Esophagus (tissue), 2 donors: Measurements from ENCODE around the gene CHST2. TPM values are rescaled to one million over a fixed set of nuclear protein-coding genes. Genes with fewer than 3 reads are reported as not detected.

Experiments
- H3K27ac ChIP-seq, 2 donors: one replicate each; pipeline ENCODE4 v1.5.1; 2013; ENCODE audit warnings: low read depth in 2 of 2, mild to moderate bottlenecking in 2 of 2, inconsistent platforms in 1 of 2, low read length in 1 of 2, moderate library complexity in 1 of 2
- H3K27me3 ChIP-seq, 2 donors: one replicate each; pipeline ENCODE4 v1.6.1; 2013; ENCODE audit warnings: low read length in 2 of 2, control low read depth in 1 of 2, mild to moderate bottlenecking in 1 of 2; ENCODE audit not compliant: insufficient read depth in 2 of 2, control insufficient read depth in 1 of 2
- H3K36me3 ChIP-seq, 2 donors: one replicate each; pipeline ENCODE4 v1.6.1; 2013; ENCODE audit warnings: low read length in 1 of 2; ENCODE audit not compliant: control insufficient read depth in 2 of 2, insufficient read depth in 2 of 2
- H3K4me1 ChIP-seq, 2 donors: one replicate each; pipeline ENCODE4 v1.6.1; 2013; ENCODE audit warnings: low read length in 1 of 2; ENCODE audit not compliant: control insufficient read depth in 2 of 2, insufficient read depth in 2 of 2
- H3K4me3 ChIP-seq, 2 donors: one replicate each; pipeline ENCODE4 v1.5.1; 2013; ENCODE audit warnings: low read length in 2 of 2, mild to moderate bottlenecking in 2 of 2, low read depth in 1 of 2, moderate library complexity in 1 of 2
- H3K9me3 ChIP-seq, 2 donors: one replicate each; pipeline ENCODE4 v1.6.1; 2013; ENCODE audit warnings: mild to moderate bottlenecking in 2 of 2, low read depth in 1 of 2, low read length in 1 of 2, moderate library complexity in 1 of 2; ENCODE audit not compliant: control insufficient read depth in 2 of 2, insufficient read depth in 1 of 2
- WGBS, 2 donors: extraction: QIAGEN DNeasy Blood & Tissue Kit; methylation state at CpG; one replicate each; pipeline ENCODE4 v1.1.7; 2013; 5-methylcytosine and 5-hydroxymethylcytosine counted together
- polyA plus RNA-seq, 2 donors: library from polyadenylated mRNA; stranded (reverse); fragments of 200-250 nt; gene quantifications; one replicate each; pipeline ENCODE4 v1.2.3, GENCODE V29; 2013
- donor health status: healthy with polysubstance abuse.
- donor health status: Bipolar disorder and iron deficiency.

The CHST2 gene
- polyA plus RNA-seq, 2 donors: 0.37 to 0.48 TPM

DNA sequence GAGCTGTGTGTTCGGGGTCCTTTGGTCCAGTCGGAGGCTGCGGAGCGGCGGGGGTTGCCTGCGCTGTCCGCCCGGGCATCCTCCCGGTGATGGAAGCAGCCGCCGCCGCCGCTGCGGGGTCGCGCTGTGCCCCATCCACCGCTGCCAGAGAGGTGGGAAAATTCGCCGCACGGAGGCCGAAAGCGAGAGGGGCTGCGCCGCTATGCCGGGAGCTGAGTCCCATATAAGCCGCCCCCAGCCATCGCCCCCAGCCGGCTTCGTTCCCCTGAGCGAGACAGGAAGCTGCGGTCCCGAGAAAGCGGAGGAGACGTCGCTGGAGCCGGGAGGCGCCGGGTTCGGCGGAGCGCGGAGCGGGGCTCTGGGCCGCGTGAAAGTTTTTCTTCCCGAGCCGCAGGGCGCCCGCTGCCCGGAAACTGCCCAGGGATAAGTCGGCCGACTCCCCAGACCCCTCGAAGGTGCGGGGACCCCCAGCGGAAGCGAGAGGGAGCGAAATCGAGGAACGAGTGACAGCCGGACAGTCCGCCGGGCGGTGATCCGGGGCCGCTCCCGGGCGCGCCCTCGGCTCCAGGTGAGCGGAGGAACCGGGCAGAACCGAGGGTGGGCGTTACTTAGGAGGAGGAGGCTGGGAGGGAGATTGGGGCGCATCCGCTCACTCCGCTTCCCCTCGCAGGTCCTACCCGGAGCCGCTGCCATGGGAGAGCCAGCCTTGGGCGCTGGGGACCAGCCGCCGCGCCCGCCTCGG lies 574 bp downstream of the CHST2 start:
- Histone ChIP-seq H3K27ac (no peak overlapping the region), H3K9me3 (peaks cover 0 to 6% of the 10 kb centered on the region in 2 donors), H3K4me1 (peaks cover 8 to 11% of the 10 kb centered on the region in 2 donors), H3K36me3 (no peaks in the 10 kb centered on the region), H3K4me3 (peak overlapping the region; percentile 65 to 73), H3K27me3 (no peaks in the 10 kb centered on the region)
- WGBS, 2 donors: 1% methylated on average over 78 to 85 of the region's 85 CpGs

DNA sequence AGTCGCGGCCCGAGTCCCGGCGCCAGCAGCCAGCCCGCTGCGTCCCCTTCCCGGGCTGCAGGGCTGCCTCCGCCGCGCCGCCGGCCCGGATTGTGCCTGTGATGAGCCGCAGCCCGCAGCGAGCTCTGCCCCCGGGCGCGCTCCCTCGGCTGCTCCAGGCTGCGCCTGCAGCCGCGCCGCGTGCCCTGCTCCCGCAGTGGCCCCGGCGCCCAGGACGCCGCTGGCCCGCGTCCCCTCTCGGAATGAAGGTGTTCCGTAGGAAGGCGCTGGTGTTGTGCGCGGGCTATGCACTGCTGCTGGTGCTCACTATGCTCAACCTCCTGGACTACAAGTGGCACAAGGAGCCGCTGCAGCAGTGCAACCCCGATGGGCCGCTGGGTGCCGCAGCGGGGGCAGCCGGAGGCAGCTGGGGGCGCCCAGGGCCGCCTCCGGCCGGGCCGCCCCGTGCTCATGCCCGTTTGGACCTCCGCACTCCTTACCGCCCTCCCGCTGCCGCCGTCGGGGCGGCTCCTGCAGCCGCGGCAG lies 1.2 kb downstream of the CHST2 start:
- H3K4me1 ChIP-seq: peaks cover 8 to 11% of the 10 kb centered on the region in 2 donors
- H3K4me3 ChIP-seq: peak overlapping the region; percentile 65 to 73
- no peaks in the 10 kb centered on the region for H3K27me3 ChIP-seq
- 1 to 4% methylated on average over 47 to 60 of the region's 60 CpGs for WGBS, 2 donors
- H3K36me3 ChIP-seq: no peaks in the 10 kb centered on the region
- H3K27ac ChIP-seq: no peak overlapping the region
- H3K9me3 ChIP-seq: peaks cover 0 to 6% of the 10 kb centered on the region in 2 donors

DNA sequence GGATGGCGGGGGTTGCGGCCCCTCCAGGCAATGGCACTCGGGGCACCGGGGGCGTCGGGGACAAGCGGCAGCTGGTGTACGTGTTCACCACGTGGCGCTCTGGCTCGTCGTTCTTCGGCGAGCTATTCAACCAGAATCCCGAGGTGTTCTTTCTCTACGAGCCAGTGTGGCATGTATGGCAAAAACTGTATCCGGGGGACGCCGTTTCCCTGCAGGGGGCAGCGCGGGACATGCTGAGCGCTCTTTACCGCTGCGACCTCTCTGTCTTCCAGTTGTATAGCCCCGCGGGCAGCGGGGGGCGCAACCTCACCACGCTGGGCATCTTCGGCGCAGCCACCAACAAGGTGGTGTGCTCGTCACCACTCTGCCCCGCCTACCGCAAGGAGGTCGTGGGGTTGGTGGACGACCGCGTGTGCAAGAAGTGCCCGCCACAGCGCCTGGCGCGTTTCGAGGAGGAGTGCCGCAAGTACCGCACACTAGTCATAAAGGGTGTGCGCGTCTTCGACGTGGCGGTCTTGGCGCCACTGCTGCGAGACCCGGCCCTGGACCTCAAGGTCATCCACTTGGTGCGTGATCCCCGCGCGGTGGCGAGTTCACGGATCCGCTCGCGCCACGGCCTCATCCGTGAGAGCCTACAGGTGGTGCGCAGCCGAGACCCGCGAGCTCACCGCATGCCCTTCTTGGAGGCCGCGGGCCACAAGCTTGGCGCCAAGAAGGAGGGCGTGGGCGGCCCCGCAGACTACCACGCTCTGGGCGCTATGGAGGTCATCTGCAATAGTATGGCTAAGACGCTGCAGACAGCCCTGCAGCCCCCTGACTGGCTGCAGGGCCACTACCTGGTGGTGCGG lies 1.9 kb downstream of the CHST2 start:
- Histone ChIP-seq H3K4me1 (peaks cover 8 to 11% of the 10 kb centered on the region in 2 donors), H3K27ac (no peak overlapping the region), H3K9me3 (peaks cover 0 to 6% of the 10 kb centered on the region in 2 donors), H3K4me3 (peak overlapping the region; percentile 65 to 73), H3K36me3 (no peaks in the 10 kb centered on the region), H3K27me3 (no peaks in the 10 kb centered on the region)
- WGBS, 2 donors: 61 to 65% methylated on average over 78 to 79 of the region's 79 CpGs

DNA sequence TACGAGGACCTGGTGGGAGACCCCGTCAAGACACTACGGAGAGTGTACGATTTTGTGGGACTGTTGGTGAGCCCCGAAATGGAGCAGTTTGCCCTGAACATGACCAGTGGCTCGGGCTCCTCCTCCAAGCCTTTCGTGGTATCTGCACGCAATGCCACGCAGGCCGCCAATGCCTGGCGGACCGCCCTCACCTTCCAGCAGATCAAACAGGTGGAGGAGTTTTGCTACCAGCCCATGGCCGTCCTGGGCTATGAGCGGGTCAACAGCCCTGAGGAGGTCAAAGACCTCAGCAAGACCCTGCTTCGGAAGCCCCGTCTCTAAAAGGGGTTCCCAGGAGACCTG lies 2.5 kb downstream of the CHST2 start:
- Histone ChIP-seq H3K36me3 (no peaks in the 10 kb centered on the region), H3K4me1 (peaks cover 8 to 11% of the 10 kb centered on the region in 2 donors), H3K9me3 (peaks cover 0 to 6% of the 10 kb centered on the region in 2 donors), H3K27me3 (no peaks in the 10 kb centered on the region), H3K27ac (no peak overlapping the region), H3K4me3 (no peak overlapping the region)
- 95 to 97% methylated on average over 16 of the region's 16 CpGs for WGBS, 2 donors

DNA sequence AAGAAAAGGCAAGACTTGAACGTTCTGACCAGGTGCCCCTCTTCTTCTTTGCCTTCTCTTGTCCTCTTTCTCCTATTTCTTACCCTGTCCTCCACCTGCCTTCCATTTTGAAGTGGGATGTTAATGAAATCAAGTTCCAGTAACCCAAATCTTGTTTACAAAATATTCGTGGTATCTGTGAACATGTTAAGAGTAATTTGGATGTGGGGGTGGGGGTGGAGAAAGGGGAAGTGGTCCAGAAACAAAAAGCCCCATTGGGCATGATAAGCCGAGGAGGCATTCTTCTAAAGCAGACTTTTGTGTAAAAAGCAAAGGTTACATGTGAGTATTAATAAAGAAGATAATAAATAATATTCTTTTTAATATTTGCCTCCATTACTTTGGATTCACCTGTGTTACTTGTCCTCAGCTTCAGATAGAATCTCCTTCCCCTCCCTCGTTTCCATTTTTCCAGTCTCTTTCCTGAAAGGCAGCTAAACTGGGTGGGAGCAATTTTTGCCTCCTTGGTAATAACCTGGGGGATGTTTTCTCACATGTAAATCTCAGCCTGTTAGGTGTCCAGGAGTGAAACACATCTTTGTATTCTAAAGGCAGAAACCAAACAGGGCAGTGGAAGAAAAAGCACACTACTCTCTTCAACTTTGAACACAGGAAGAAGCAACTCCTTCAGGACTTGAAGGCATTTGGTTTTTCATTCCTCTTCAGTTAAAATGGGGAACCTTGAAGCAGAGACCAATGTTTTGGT lies 3.2 kb downstream of the CHST2 start:
- Histone ChIP-seq H3K9me3 (peaks cover 0 to 6% of the 10 kb centered on the region in 2 donors), H3K4me1 (peaks cover 8 to 11% of the 10 kb centered on the region in 2 donors), H3K4me3 (no peak overlapping the region), H3K27ac (no peak overlapping the region), H3K36me3 (no peaks in the 10 kb centered on the region), H3K27me3 (no peaks in the 10 kb centered on the region)
- WGBS, 2 donors: 66 to 70% methylated on average over 4 of the region's 4 CpGs

DNA sequence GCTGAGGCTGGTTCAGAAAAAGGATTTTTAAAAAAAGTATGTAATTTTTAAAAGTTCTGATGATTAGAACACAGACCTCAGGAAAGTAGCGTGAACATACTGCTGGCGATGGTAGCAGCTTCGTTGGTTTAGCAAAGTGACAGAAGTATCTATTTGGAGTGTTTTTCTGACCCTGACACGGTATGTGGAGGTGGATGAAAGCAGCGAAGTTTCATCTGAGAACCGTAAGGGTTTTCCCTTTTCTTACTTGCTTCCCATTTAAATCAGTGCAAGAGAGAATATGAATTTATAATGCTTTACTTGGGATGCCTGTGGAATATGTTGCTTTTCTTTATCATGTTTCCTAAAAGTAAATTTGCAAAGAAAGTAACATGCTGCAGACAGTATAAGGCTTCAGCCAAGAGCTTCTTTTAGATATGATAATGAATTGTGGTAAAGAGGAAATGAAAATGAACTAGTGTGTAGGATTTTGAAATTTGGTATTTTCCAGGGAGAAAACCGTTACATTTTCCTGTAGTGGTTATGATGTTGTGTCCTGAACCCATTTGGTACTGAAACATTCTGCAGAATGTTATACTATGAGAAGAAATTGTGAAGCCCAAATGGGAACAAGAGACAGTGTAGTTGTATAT lies 3.9 kb downstream of the CHST2 start:
- Histone ChIP-seq H3K9me3 (peaks cover 0 to 6% of the 10 kb centered on the region in 2 donors), H3K4me3 (no peak overlapping the region), H3K4me1 (peaks cover 8 to 11% of the 10 kb centered on the region in 2 donors), H3K27ac (no peak overlapping the region), H3K27me3 (no peaks in the 10 kb centered on the region), H3K36me3 (no peaks in the 10 kb centered on the region)
- 68 to 73% methylated on average over 7 of the region's 7 CpGs for WGBS, 2 donors

DNA sequence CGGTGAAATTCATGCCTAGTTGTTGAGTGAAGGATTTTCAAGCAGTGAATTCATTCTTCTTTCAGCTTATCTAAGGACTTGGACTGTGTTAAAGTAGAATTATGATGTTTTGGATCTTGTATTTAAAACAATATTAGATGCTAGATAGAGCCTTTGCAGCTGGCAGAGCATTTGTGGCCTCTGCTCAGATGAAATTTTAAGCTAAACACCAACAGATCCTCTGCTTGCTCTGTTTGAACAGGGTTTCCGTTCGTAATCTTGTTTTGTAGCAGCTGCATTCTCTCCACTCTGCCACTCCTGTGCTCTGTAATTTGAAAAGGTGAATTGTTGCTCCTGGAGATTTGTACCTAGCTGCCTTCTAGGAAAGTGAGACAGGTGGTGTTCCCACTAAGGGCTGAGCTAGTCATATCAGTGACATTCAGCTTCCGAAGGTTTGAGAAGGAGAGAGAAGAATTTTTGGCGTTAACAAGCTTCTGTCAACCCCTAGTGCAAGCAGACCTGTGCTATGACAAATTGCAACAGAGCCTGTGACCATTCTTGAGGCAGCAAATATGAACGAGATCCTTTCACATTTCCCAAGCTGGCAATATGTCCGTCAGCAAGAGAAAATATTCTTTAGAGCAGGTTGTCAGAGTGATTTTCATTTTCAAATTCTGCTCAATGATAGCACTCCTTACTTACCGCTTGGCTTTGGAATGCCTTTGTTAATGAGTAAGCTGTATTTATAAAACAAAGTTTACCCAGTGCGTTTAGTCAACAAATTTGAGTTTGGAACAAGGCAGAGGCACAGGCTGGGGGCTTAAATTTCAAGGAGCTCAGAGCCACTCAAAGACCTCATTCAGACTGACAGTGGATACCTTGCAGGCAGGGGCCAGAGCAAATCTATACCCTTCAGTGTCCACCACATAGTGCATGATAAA lies 5.3 kb downstream of the CHST2 start:
- no peaks in the 10 kb centered on the region for H3K36me3 ChIP-seq
- WGBS, 2 donors: 43 to 58% methylated on average over 9 of the region's 9 CpGs
- no peaks in the 10 kb centered on the region for H3K27me3 ChIP-seq
- no peak overlapping the region for H3K4me3 ChIP-seq
- peaks cover 8 to 11% of the 10 kb centered on the region in 2 donors for H3K4me1 ChIP-seq
- H3K27ac ChIP-seq: no peak overlapping the region
- H3K9me3 ChIP-seq: peaks cover 0 to 6% of the 10 kb centered on the region in 2 donors

DNA sequence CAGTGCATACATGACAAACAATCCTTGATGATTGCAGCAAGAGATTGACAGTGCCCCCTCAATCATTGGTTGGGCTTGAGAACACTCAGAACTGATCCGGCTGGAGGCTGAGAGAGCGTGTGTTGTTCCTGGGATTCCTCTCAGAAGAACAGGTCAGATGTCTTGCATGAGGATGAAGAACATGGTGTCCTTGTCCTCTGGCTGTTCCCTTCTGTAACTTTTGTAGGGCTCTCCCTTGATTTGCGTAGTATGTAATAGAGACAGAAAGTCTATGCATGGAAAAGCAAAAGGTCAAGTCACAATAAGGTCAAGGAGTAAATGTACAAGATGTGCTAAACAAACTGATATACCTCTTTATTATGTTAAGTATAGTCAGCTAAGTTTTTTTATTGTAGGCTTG lies 8.2 kb downstream of the CHST2 start:
- no peaks in the 10 kb centered on the region for H3K27me3 ChIP-seq
- 97 to 98% methylated on average over 3 of the region's 3 CpGs for WGBS, 2 donors
- H3K27ac ChIP-seq: no peak overlapping the region
- H3K9me3 ChIP-seq: no peaks in the 10 kb centered on the region
- no peak overlapping the region for H3K4me3 ChIP-seq
- no peaks in the 10 kb centered on the region for H3K4me1 ChIP-seq
- H3K36me3 ChIP-seq: no peaks in the 10 kb centered on the region
